ENCODE measurements around the gene LRRTM2. TPM values are rescaled to one million over a fixed set of nuclear protein-coding genes. Genes with fewer than 3 reads are reported as not detected.

The LRRTM2 gene
- total RNA-seq, 1 experiment from 2014 or later, result not detected

DNA sequence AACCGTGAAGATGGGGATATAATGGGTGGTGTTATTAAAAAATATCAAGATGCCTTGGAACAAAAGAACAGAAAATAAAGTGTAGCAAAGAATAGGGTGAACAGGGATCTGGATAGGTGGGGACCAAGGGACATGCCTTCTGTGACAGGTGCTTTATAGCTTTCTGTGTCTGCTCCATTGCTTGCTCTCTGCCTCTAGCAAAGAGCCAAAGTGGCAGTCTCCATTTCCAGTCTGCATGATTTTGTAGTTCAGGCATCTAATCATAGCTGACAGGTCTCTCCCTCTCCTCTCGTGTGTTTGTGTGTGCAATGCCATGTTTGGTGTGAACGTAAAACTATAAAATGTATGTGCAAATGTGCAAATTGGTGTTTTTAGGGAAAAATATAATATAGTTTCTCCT is 35.0 kb downstream of the LRRTM2 start (continued):
- TF ChIP-seq, protein P1, sequence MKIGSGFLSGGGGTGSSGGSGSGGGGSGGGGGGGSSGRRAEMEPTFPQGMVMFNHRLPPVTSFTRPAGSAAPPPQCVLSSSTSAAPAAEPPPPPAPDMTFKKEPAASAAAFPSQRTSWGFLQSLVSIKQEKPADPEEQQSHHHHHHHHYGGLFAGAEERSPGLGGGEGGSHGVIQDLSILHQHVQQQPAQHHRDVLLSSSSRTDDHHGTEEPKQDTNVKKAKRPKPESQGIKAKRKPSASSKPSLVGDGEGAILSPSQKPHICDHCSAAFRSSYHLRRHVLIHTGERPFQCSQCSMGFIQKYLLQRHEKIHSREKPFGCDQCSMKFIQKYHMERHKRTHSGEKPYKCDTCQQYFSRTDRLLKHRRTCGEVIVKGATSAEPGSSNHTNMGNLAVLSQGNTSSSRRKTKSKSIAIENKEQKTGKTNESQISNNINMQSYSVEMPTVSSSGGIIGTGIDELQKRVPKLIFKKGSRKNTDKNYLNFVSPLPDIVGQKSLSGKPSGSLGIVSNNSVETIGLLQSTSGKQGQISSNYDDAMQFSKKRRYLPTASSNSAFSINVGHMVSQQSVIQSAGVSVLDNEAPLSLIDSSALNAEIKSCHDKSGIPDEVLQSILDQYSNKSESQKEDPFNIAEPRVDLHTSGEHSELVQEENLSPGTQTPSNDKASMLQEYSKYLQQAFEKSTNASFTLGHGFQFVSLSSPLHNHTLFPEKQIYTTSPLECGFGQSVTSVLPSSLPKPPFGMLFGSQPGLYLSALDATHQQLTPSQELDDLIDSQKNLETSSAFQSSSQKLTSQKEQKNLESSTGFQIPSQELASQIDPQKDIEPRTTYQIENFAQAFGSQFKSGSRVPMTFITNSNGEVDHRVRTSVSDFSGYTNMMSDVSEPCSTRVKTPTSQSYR (CRISPR knock-in tag; IDR thresholded peaks at IDR 0.05), result no peak
- TF ChIP-seq CBFB (CRISPR knock-in tag; IDR thresholded peaks at IDR 0.05; ENCODE audit: low read depth), result no peak

DNA sequence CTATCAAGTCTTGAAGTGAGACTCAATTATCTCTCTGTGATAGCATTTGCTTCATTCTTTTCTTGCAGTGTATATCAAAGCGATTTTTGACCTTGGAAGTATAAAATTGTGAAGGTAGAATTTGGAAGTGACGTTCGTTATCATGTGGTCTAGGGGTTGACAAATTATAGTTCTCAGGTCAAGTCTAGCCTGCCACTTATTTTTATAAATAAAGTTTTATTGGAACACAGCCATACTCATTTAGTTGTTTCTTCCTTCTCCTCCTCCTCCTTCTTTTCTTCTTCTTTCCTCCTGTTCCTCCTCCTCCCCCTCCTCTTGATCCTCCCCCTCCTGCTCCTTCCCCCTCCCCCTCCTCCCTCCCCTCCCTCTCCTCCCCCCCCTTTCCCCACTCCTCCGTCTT is 38.0 kb downstream of the LRRTM2 start:
- H3K36me3 Mint-ChIP-seq, result peaks cover 13% of the 10 kb centered on the region
- peaks cover 72% of the 10 kb centered on the region for H3K4me1 Mint-ChIP-seq
- H3K9me3 Mint-ChIP-seq, result peaks cover 5% of the 10 kb centered on the region
- POLR2A ChIA-PET, result no interaction called here
- ATAC-seq (no peak), DNase-seq (ENCODE audit: low spot score) (no peak)
- no peaks in the 10 kb centered on the region for H3K27me3 Mint-ChIP-seq (ENCODE audit: low read depth)
- no peak overlapping the region for H3K4me3 Mint-ChIP-seq
- CTCF ChIA-PET, result no interaction called here
- no peak overlapping the region for H3K27ac Mint-ChIP-seq
- TF ChIP-seq, protein P2, sequence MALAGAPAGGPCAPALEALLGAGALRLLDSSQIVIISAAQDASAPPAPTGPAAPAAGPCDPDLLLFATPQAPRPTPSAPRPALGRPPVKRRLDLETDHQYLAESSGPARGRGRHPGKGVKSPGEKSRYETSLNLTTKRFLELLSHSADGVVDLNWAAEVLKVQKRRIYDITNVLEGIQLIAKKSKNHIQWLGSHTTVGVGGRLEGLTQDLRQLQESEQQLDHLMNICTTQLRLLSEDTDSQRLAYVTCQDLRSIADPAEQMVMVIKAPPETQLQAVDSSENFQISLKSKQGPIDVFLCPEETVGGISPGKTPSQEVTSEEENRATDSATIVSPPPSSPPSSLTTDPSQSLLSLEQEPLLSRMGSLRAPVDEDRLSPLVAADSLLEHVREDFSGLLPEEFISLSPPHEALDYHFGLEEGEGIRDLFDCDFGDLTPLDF (CRISPR knock-in tag; IDR thresholded peaks at IDR 0.05), result no peak
- TF ChIP-seq NR2C2 (CRISPR knock-in tag; IDR thresholded peaks at IDR 0.05), result no peak
- TF ChIP-seq, protein P3, sequence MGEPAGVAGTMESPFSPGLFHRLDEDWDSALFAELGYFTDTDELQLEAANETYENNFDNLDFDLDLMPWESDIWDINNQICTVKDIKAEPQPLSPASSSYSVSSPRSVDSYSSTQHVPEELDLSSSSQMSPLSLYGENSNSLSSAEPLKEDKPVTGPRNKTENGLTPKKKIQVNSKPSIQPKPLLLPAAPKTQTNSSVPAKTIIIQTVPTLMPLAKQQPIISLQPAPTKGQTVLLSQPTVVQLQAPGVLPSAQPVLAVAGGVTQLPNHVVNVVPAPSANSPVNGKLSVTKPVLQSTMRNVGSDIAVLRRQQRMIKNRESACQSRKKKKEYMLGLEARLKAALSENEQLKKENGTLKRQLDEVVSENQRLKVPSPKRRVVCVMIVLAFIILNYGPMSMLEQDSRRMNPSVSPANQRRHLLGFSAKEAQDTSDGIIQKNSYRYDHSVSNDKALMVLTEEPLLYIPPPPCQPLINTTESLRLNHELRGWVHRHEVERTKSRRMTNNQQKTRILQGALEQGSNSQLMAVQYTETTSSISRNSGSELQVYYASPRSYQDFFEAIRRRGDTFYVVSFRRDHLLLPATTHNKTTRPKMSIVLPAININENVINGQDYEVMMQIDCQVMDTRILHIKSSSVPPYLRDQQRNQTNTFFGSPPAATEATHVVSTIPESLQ (CRISPR knock-in tag; IDR thresholded peaks at IDR 0.05), result no peak
- no peak for TF ChIP-seq TP53 (CRISPR knock-in tag; IDR thresholded peaks at IDR 0.05)
- TF ChIP-seq NR3C1 (CRISPR knock-in tag; conservative IDR thresholded peaks at IDR 0.05; ENCODE audit: low read depth), result no peak
- TF ChIP-seq, protein P4, sequence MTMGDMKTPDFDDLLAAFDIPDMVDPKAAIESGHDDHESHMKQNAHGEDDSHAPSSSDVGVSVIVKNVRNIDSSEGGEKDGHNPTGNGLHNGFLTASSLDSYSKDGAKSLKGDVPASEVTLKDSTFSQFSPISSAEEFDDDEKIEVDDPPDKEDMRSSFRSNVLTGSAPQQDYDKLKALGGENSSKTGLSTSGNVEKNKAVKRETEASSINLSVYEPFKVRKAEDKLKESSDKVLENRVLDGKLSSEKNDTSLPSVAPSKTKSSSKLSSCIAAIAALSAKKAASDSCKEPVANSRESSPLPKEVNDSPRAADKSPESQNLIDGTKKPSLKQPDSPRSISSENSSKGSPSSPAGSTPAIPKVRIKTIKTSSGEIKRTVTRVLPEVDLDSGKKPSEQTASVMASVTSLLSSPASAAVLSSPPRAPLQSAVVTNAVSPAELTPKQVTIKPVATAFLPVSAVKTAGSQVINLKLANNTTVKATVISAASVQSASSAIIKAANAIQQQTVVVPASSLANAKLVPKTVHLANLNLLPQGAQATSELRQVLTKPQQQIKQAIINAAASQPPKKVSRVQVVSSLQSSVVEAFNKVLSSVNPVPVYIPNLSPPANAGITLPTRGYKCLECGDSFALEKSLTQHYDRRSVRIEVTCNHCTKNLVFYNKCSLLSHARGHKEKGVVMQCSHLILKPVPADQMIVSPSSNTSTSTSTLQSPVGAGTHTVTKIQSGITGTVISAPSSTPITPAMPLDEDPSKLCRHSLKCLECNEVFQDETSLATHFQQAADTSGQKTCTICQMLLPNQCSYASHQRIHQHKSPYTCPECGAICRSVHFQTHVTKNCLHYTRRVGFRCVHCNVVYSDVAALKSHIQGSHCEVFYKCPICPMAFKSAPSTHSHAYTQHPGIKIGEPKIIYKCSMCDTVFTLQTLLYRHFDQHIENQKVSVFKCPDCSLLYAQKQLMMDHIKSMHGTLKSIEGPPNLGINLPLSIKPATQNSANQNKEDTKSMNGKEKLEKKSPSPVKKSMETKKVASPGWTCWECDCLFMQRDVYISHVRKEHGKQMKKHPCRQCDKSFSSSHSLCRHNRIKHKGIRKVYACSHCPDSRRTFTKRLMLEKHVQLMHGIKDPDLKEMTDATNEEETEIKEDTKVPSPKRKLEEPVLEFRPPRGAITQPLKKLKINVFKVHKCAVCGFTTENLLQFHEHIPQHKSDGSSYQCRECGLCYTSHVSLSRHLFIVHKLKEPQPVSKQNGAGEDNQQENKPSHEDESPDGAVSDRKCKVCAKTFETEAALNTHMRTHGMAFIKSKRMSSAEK (CRISPR knock-in tag; IDR thresholded peaks at IDR 0.05; ENCODE audit: borderline replicate concordance), result no peak
- TF ChIP-seq, protein P5, sequence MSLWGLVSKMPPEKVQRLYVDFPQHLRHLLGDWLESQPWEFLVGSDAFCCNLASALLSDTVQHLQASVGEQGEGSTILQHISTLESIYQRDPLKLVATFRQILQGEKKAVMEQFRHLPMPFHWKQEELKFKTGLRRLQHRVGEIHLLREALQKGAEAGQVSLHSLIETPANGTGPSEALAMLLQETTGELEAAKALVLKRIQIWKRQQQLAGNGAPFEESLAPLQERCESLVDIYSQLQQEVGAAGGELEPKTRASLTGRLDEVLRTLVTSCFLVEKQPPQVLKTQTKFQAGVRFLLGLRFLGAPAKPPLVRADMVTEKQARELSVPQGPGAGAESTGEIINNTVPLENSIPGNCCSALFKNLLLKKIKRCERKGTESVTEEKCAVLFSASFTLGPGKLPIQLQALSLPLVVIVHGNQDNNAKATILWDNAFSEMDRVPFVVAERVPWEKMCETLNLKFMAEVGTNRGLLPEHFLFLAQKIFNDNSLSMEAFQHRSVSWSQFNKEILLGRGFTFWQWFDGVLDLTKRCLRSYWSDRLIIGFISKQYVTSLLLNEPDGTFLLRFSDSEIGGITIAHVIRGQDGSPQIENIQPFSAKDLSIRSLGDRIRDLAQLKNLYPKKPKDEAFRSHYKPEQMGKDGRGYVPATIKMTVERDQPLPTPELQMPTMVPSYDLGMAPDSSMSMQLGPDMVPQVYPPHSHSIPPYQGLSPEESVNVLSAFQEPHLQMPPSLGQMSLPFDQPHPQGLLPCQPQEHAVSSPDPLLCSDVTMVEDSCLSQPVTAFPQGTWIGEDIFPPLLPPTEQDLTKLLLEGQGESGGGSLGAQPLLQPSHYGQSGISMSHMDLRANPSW (CRISPR knock-in tag; conservative IDR thresholded peaks at IDR 0.05; ENCODE audit: low read depth), result no peak
- no peak for TF ChIP-seq RELA (CRISPR knock-in tag; IDR thresholded peaks at IDR 0.05; ENCODE audit: borderline replicate concordance)
- no peak for TF ChIP-seq MYBL2 (CRISPR knock-in tag; IDR thresholded peaks at IDR 0.05)
- TF ChIP-seq, protein P6, sequence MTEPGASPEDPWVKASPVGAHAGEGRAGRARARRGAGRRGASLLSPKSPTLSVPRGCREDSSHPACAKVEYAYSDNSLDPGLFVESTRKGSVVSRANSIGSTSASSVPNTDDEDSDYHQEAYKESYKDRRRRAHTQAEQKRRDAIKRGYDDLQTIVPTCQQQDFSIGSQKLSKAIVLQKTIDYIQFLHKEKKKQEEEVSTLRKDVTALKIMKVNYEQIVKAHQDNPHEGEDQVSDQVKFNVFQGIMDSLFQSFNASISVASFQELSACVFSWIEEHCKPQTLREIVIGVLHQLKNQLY (CRISPR knock-in tag; IDR thresholded peaks at IDR 0.05), result no peak
- TF ChIP-seq, protein P7, sequence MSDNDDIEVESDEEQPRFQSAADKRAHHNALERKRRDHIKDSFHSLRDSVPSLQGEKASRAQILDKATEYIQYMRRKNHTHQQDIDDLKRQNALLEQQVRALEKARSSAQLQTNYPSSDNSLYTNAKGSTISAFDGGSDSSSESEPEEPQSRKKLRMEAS (CRISPR knock-in tag; IDR thresholded peaks at IDR 0.05), result no peak
- TF ChIP-seq, protein P8, sequence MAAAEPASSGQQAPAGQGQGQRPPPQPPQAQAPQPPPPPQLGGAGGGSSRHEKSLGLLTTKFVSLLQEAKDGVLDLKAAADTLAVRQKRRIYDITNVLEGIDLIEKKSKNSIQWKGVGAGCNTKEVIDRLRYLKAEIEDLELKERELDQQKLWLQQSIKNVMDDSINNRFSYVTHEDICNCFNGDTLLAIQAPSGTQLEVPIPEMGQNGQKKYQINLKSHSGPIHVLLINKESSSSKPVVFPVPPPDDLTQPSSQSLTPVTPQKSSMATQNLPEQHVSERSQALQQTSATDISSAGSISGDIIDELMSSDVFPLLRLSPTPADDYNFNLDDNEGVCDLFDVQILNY (CRISPR knock-in tag; IDR thresholded peaks at IDR 0.05), result no peak
- TF ChIP-seq, protein P9, sequence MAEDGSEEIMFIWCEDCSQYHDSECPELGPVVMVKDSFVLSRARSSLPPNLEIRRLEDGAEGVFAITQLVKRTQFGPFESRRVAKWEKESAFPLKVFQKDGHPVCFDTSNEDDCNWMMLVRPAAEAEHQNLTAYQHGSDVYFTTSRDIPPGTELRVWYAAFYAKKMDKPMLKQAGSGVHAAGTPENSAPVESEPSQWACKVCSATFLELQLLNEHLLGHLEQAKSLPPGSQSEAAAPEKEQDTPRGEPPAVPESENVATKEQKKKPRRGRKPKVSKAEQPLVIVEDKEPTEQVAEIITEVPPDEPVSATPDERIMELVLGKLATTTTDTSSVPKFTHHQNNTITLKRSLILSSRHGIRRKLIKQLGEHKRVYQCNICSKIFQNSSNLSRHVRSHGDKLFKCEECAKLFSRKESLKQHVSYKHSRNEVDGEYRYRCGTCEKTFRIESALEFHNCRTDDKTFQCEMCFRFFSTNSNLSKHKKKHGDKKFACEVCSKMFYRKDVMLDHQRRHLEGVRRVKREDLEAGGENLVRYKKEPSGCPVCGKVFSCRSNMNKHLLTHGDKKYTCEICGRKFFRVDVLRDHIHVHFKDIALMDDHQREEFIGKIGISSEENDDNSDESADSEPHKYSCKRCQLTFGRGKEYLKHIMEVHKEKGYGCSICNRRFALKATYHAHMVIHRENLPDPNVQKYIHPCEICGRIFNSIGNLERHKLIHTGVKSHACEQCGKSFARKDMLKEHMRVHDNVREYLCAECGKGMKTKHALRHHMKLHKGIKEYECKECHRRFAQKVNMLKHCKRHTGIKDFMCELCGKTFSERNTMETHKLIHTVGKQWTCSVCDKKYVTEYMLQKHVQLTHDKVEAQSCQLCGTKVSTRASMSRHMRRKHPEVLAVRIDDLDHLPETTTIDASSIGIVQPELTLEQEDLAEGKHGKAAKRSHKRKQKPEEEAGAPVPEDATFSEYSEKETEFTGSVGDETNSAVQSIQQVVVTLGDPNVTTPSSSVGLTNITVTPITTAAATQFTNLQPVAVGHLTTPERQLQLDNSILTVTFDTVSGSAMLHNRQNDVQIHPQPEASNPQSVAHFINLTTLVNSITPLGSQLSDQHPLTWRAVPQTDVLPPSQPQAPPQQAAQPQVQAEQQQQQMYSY (CRISPR knock-in tag; IDR thresholded peaks at IDR 0.05), result no peak
- TF ChIP-seq GRHL2 (CRISPR knock-in tag; IDR thresholded peaks at IDR 0.05; ENCODE audit: insufficient replicate concordance, severe bottlenecking), result no peak
